Activated CD4-positive, alpha-beta T cell treated with anti-CD3 and anti-CD28 coated beads for 4 hours (primary cell): Measurements from ENCODE around the gene TNFSF10.
A peak's percentile ranks its signal among the peaks of the same experiment; 100 is the strongest.

Experiments used
- DNase-seq, 2 donors: peaks; one replicate each; pipeline ENCODE4 v3.0.0-alpha.2; 2020

Gene TNFSF10

DNA sequence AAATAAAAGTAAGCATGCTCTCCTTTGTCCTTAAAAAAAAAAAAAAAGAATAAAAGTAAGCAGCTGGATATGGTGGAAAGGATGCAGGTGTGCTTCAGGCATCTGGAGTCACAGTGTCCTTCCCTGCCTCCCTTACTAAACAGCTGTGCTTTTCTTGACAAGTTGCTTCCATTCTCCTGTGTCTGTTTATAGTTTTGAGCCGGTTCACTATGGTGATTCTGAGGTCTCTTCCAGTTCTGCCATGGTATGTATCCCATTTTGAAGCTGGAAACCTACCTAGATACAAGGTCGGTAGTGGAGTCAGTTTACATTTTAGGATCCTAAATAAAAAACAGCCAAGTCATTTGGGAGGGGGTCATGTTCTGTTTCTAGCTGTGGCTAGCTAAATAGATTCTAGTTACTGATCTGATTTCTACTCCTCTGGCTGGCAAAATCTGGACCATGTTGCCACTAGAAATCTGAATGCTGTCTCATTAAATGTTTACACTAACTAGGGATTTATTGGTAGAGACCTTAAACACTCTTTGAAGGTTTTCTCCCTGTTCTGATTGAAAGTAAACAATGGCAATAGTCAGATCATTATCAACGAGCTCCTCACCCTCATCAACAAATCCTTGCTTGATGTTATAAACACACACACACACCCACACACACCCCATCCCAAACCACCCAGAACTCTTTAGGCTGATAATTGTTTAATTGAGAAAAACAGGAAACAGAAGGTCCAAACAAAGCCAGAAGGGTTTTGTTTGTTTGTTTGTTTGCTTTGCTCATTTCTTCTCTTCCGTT lies 7.9 kb downstream of the TNFSF10 start:
- no peak for DNase-seq

DNA sequence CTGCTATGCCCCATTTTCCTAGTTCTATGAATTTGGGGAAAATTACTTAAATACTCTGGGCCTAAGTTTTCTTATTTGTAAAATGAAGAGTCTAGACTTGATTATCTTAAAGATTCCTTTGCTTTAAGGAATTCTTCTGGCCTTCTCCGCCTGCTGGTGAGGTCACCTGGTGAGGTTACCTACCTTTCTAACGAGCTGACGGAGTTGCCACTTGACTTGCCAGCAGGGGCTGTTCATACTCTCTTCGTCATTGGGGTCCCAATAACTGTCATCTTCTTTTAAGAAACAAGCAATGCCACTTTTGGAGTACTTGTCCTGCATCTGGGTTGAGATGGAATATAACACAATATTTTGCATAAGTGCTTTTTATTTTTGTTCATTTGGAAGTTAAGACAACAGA lies 8.6 kb downstream of the TNFSF10 start:
- no peak for DNase-seq

DNA sequence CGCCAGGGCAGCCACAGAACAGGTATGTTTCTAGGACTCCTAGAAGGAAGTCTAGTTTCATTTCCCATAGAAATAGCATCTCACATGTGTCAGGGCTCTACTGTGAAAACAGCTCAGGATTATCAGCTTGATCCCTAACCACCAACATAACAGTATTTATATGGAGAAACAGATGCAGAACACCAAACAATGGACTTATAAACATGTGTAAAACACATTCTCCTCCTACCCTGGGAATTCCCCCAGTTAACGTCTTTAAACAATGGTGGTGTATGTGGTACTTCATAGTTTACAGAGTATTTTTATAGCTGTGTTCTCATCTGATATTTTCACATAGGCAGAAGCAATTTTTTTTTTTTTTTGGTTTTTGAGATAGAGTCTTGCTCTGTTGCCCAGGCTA lies 9.7 kb downstream of the TNFSF10 start:
- DNase-seq, result no peak

- DNase-seq, result peak; percentile 59 to 65
Observed at GRCh38 chr3:172511783-172512762, 11.2 kb downstream of the TNFSF10 start.

GRCh38 chr3:172506094-172506493 lies 17.1 kb downstream of the TNFSF10 start:
- DNase-seq, result no peak

- DNase-seq, result no peak
Observed at GRCh38 chr3:172501540-172501939, 21.7 kb downstream of the TNFSF10 start.

DNA sequence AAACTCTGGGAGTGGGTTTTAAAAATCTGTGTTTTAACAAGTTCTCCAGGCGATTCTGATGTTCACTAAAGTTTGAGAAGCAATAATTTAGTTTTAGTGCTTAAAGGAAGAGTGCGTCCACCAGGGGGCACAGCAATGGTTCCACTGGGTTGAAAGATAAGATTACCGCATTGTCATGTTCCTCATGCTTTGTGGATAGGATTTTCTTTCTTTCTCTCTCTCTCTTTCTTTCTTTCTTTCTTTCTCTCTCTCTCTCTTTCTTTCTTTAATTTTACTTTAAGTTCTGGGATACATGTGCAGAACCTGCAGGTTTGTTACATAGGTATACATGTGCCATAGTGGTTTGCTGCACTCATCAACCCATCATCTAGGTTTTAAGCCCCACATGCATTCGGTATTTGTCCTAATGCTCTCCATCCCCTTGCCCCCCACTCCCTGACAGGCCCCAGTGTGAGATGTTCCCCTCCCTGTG lies 33.0 kb downstream of the TNFSF10 start:
- peak; percentile 81 to 87 for DNase-seq

DNA sequence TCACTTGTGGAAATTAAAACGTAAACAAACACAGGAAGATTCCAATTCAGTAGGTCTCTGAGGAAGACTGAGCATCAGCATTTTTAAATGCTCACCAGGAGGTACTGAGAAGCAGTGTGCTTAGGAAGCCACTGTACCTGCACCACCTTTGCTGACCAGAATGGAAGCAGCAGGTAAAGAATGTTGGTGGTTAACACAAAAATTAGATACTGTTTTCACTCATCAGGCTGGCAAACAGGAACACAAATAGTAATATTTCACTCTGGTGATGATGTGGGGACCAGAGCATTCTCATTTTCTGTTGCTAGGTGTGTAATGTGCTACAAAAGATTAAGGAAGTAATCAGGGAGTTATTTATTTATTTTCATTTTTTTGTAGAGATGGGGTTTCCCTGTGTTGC lies 45.1 kb downstream of the TNFSF10 start:
- DNase-seq, result no peak

GRCh38 chr3:172476347-172476746 lies 46.9 kb downstream of the TNFSF10 start:
- DNase-seq, result no peak

GRCh38 chr3:172475703-172476102 lies 47.5 kb downstream of the TNFSF10 start:
- no peak for DNase-seq

- no peak for DNase-seq
Observed at GRCh38 chr3:172471903-172472302, 51.3 kb downstream of the TNFSF10 start.

DNA sequence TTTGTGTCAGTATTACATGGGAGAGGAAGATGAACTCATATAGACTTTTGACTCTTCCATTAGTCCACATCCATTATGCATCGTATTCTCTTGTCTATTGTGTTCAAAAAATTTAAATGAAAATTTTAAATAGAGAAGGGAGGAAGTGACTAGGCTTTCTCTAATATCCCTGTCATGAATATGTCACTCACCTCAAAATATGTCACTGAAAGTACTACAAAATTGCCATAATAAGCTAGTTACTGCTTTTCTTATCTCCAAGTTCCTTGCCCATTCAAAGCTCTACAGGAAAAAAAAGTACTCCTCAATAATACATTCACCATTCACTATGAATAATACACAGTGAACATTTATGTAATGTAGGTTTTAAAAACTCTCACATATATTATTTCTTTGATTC lies 52.6 kb downstream of the TNFSF10 start:
- no peak for DNase-seq

- no peak for DNase-seq
Observed at GRCh38 chr3:172467170-172467824, 55.9 kb downstream of the TNFSF10 start.

DNA sequence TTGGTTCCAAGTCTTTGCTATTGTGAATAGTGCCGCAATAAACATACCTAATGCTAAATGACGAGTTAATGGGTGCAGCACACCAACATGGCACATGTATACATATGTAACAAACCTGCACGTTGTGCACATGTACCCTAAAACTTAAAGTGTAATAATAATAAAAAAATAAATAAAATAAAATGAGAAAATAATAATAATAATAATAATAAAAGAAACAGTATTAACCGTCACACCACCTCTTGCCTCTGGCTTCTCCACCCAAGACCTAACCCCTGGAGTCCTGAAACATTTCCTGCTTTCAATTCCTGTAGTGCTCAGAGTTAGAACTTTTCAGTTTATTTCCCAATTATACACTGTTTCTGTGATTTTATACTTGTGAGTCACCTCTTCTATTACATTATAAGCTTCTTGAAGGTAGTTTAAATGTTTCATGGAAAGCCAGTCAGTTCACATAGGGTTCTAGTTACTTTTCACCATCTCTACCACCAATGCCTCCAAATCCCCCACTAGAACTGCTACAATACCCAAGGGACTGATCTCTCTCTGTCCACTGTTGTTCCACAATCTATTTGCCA lies 56.6 kb downstream of the TNFSF10 start:
- no peak for DNase-seq

GRCh38 chr3:172465281-172465680 lies 57.9 kb downstream of the TNFSF10 start:
- no peak for DNase-seq

DNA sequence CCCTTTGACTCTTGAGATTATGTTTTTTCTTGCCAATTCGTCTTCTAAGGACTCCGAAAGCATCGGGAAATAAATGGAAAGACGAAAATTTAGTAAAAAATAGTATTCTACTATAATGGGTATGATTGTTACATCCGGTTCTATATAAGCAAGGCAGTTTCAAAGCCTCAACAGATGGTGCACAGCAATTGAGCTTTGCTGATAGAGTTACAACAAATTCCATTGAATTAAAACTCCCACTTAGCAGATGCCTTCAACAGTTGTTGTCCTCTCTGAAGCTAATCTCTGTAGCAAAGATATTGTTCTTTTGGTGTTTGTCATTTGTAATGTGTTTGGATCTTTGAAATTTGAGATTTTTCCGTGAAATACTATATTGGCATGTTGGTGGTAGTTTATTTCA lies 58.9 kb downstream of the TNFSF10 start:
- DNase-seq, result no peak

- no peak for DNase-seq
Observed at GRCh38 chr3:172461530-172462138, 61.6 kb downstream of the TNFSF10 start.

DNA sequence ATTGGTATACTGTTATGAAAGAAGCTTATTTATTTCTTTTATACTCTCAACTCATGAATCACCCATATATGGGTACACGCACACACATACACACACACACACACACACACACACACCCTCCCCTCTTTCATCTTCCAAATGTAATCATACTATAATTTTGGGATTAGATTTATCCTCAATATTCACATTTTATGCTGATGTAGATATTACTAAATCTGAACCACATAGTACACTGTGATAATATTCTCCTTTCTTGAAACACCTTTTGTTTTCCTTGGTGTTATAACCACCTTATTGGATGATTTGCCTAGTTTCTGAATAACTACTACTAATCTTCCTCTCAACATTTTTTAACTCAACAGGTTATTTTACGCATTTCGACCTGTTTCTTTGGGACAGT lies 66.8 kb downstream of the TNFSF10 start:
- no peak for DNase-seq
